ENCODE data around the gene ADAMTSL5.
"Not testable (repeated sequence)": the region's sequence is repeated elsewhere in the genome, so short reads cannot be mapped to it uniquely, and the experiment has no call there.

ADAMTSL5 gene

GRCh38 chr19:1512671-1513498 is at the start of gene ADAMTSL5:
Gene ADAMTSL5, minus strand, starts transcription at chr19:1513019. Its CDS starts 2,076 bp downstream, at chr19:1510943.
- DNase-seq (ENCODE audit: low read depth, low spot score) = peak; percentile 41

- no peak for DNase-seq (ENCODE audit: low read depth, low spot score)
These were observed 48.5 kb upstream of the ADAMTSL5 start for GRCh38 chr19:1561236-1561842.

- no peak for DNase-seq (ENCODE audit: low read depth, low spot score)
These were observed 47.6 kb upstream of the ADAMTSL5 start for GRCh38 chr19:1560286-1560882.

GRCh38 chr19:1558552-1558951 is 45.7 kb upstream of the ADAMTSL5 start:
- no peak for DNase-seq (ENCODE audit: low read depth, low spot score)

GRCh38 chr19:1556390-1557070 is 43.7 kb upstream of the ADAMTSL5 start:
- no peak for DNase-seq (ENCODE audit: low read depth, low spot score)

GRCh38 chr19:1555487-1556389 is 42.9 kb upstream of the ADAMTSL5 start:
- DNase-seq (ENCODE audit: low read depth, low spot score) = no peak

- DNase-seq (ENCODE audit: low read depth, low spot score) = no peak
These were observed 42.1 kb upstream of the ADAMTSL5 start for GRCh38 chr19:1554968-1555367.

- DNase-seq (ENCODE audit: low read depth, low spot score) = no peak
These were observed 40.6 kb upstream of the ADAMTSL5 start for GRCh38 chr19:1553415-1553814.

GRCh38 chr19:1551068-1552040 is 38.5 kb upstream of the ADAMTSL5 start:
- no peak for DNase-seq (ENCODE audit: low read depth, low spot score)

GRCh38 chr19:1549332-1549945 is 36.6 kb upstream of the ADAMTSL5 start:
- DNase-seq (ENCODE audit: low read depth, low spot score) = no peak

GRCh38 chr19:1540365-1540925 is 27.6 kb upstream of the ADAMTSL5 start:
- DNase-seq (ENCODE audit: low read depth, low spot score) = peak; percentile 46

- not testable (repeated sequence) for DNase-seq (ENCODE audit: low read depth, low spot score)
These were observed 26.9 kb upstream of the ADAMTSL5 start for GRCh38 chr19:1539749-1540148.

GRCh38 chr19:1538978-1539377 is 26.2 kb upstream of the ADAMTSL5 start:
- no peak for DNase-seq (ENCODE audit: low read depth, low spot score)

GRCh38 chr19:1535699-1536098 is 22.9 kb upstream of the ADAMTSL5 start:
- not testable (repeated sequence) for DNase-seq (ENCODE audit: low read depth, low spot score)

- no peak for DNase-seq (ENCODE audit: low read depth, low spot score)
These were observed 22.2 kb upstream of the ADAMTSL5 start for GRCh38 chr19:1534972-1535371.

GRCh38 chr19:1533510-1534150 is 20.8 kb upstream of the ADAMTSL5 start:
- DNase-seq (ENCODE audit: low read depth, low spot score) = no peak

- DNase-seq (ENCODE audit: low read depth, low spot score) = no peak
These were observed 19.2 kb upstream of the ADAMTSL5 start for GRCh38 chr19:1532003-1532402.

- DNase-seq (ENCODE audit: low read depth, low spot score) = no peak
These were observed 18.8 kb upstream of the ADAMTSL5 start for GRCh38 chr19:1531587-1531986.

GRCh38 chr19:1530856-1531255 is 18.0 kb upstream of the ADAMTSL5 start:
- not testable (repeated sequence) for DNase-seq (ENCODE audit: low read depth, low spot score)
